ENCODE measurements around the gene TRAPPC3L.

TRAPPC3L gene

DNA sequence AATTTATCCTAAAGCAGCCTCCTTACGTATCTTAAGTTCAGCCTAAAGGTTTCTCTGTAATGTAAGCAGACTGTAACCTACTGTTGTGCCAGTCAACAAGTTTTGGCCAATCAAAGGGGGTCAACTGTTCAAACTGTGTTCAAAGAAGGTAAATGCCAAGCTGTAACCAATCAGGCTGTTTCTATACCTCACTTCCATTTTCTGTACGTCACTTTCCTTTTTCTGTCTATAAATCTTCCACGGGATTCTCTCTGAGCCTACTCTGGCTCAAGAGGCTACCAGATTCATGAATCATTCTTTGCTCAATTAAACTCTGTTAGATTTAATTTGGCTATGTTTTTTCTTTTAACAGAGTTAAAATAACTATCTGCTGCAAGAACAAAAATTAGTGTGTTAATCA, 89.4 kb downstream of the TRAPPC3L start:
- H3K27ac ChIP-seq (ENCODE audit: insufficient read depth in 1 of 2, low read depth in 1 of 2, low read length in 2 of 2, poor library complexity in 1 of 2, severe bottlenecking in 2 of 2), result no peak overlapping the region

DNA sequence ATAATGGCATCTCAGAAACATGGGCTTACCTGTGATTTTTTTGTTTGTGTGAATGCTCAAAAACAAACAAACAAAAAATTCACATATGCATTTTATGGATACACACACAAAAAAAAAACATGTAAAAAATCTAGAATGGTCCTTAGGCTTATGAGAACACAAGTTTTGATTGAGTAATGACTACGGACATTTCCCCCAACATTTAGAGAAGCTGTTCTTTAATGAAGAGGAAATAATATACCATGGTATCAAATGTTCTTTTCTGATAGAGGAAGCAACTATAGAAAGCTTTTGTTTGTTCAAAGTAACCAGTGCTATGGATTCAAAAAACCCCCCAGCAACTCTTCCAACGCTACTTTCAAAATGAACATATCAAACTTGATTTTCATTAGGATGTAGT, 93.0 kb downstream of the TRAPPC3L start:
- CTCF ChIA-PET, result interaction anchor here (1.8 kb wide), 1 partner anchor 59 kb away, joined by 4 read pairs; no protein-coding TSS in a partner anchor

More for the DNA sequence above, 89.4 kb downstream of the TRAPPC3L start:
- CTCF ChIA-PET, result no interaction called here
- Histone ChIP-seq H3K27me3 (replicated peaks in 2 of 5; ENCODE audit: control insufficient read depth in 4 of 5, insufficient read depth in 5 of 5, low read length in 4 of 5) (no peaks in the 10 kb centered on the region), H3K4me1 (ENCODE audit: control extremely low read depth in 1 of 4, control insufficient read depth in 4 of 4, insufficient read depth in 4 of 4, low read length in 3 of 4) (peaks cover 11 to 34% (median 23%) of the 10 kb centered on the region in 4 experiments), H3K4me3 (ENCODE audit: control insufficient read depth in 1 of 7, extremely low read depth in 1 of 7, insufficient read depth in 4 of 7, low read depth in 2 of 7, low read length in 6 of 7) (no peak overlapping the region), H3K9me3 (ENCODE audit: control extremely low read depth in 1 of 5, control insufficient read depth in 4 of 5, insufficient read depth in 2 of 5, low read depth in 1 of 5, low read length in 4 of 5) (no peaks in the 10 kb centered on the region), H3K36me3 (ENCODE audit: control insufficient read depth in 4 of 4, insufficient read depth in 4 of 4, low read length in 3 of 4) (no peaks in the 10 kb centered on the region)
- 100% methylated on average over 1 of the region's 3 CpGs for WGBS (ENCODE audit: insufficient coverage)
- no peak for DNase-seq
- POLR2A ChIA-PET, result no interaction called here

DNA sequence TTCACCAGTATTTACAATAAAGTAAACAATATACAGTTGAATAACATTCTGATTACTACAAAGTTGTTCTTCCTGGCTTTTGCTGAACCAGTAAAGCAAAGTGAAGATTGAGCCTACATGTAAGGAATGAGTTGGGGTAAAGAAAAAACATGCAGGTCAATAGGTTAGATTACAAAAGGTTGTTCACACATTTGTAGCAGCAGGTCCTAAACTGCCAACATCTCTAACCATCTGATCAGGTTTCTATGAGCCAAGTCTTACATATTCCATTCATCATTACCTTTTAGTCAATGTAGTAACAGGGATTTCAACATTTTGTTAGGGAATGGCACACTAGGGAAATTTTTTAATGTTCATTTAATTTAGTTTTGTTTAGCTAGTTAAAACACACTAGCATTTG, 93.6 kb downstream of the TRAPPC3L start:
- CTCF ChIA-PET, result interaction anchor here (1.0 to 1.8 kb wide), 3 partner anchors 13 to 81 kb away, joined by 4 to 7 read pairs (median 4); no protein-coding TSS in a partner anchor
- H3K27me3 ChIP-seq (replicated peaks in 2 of 5; ENCODE audit: control insufficient read depth in 4 of 5, insufficient read depth in 5 of 5, low read length in 4 of 5), result no peaks in the 10 kb centered on the region
- H3K9me3 ChIP-seq (ENCODE audit: control extremely low read depth in 1 of 5, control insufficient read depth in 4 of 5, insufficient read depth in 2 of 5, low read depth in 1 of 5, low read length in 4 of 5), result no peaks in the 10 kb centered on the region
- H3K27ac ChIP-seq (ENCODE audit: insufficient read depth in 1 of 2, low read depth in 1 of 2, low read length in 2 of 2, poor library complexity in 1 of 2, severe bottlenecking in 2 of 2), result no peak overlapping the region
- no peak for DNase-seq
- peaks cover 32 to 58% (median 37%) of the 10 kb centered on the region in 4 experiments for H3K4me1 ChIP-seq (ENCODE audit: control extremely low read depth in 1 of 4, control insufficient read depth in 4 of 4, insufficient read depth in 4 of 4, low read length in 3 of 4)
- H3K4me3 ChIP-seq (ENCODE audit: control insufficient read depth in 1 of 7, extremely low read depth in 1 of 7, insufficient read depth in 4 of 7, low read depth in 2 of 7, low read length in 6 of 7), result no peak overlapping the region
- POLR2A ChIA-PET, result no interaction called here
- H3K36me3 ChIP-seq (ENCODE audit: control insufficient read depth in 4 of 4, insufficient read depth in 4 of 4, low read length in 3 of 4), result no peaks in the 10 kb centered on the region

More for the DNA sequence above, 93.0 kb downstream of the TRAPPC3L start:
- POLR2A ChIA-PET, result no interaction called here
- Histone ChIP-seq H3K36me3 (ENCODE audit: control insufficient read depth in 4 of 4, insufficient read depth in 4 of 4, low read length in 3 of 4) (no peaks in the 10 kb centered on the region), H3K4me1 (ENCODE audit: control extremely low read depth in 1 of 4, control insufficient read depth in 4 of 4, insufficient read depth in 4 of 4, low read length in 3 of 4) (peaks cover 28 to 58% (median 38%) of the 10 kb centered on the region in 4 experiments), H3K9me3 (ENCODE audit: control extremely low read depth in 1 of 5, control insufficient read depth in 4 of 5, insufficient read depth in 2 of 5, low read depth in 1 of 5, low read length in 4 of 5) (no peaks in the 10 kb centered on the region), H3K27me3 (replicated peaks in 2 of 5; ENCODE audit: control insufficient read depth in 4 of 5, insufficient read depth in 5 of 5, low read length in 4 of 5) (no peaks in the 10 kb centered on the region), H3K27ac (ENCODE audit: insufficient read depth in 1 of 2, low read depth in 1 of 2, low read length in 2 of 2, poor library complexity in 1 of 2, severe bottlenecking in 2 of 2) (no peak overlapping the region), H3K4me3 (ENCODE audit: control insufficient read depth in 1 of 7, extremely low read depth in 1 of 7, insufficient read depth in 4 of 7, low read depth in 2 of 7, low read length in 6 of 7) (no peak overlapping the region)
- DNase-seq, result no peak
- WGBS (ENCODE audit: insufficient coverage), result no CpG with 5 or more reads among the region's 2 CpGs

DNA sequence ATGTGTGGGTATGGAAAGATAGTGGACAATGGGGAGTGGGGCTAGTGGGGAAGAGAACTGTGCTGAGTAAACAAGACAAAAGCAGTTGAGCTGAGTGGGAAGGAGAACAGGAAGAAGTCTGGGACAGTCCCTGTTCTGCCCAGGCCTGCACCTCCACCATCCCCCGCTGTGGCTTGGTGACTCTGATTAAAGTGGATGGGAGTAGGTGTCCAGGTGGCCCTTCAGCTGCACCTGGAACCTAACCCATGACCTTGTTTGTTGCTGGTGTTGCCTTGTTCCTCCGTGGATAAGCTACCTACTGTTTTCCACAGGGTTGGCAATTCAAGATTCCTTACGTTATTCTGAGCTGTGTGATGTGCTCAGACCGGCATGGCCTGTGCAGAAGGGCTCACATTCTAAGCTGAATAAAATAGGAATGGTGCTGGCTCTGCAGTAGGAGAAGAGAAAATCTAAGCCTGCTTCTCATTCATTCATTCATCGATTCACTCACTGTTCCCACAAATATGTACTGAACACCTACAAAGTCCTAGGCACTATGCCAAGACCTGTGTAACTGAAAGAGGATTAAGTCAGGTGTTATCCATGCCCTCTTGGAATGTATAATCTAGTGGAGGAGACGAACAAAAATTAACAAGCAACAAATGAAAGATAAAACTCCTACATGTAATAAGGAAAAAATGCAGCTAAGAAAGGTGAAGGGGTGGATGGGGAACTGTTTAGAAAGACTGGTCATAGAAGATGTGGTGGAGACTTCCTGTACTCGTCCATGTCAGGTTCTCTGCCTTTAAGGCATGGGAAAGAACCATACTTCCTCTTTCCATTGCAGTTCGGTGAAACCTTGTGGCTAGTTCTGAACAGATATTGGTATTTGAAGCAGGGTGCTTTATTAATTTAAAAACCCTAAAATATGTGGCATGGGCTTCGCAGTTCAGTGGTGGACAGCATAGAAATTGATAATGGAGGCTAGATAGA, 94.4 kb downstream of the TRAPPC3L start:
- Histone ChIP-seq H3K4me3 (ENCODE audit: control insufficient read depth in 1 of 7, extremely low read depth in 1 of 7, insufficient read depth in 4 of 7, low read depth in 2 of 7, low read length in 6 of 7) (peak overlapping the region in 1 of 7 experiments; percentile 16), H3K27me3 (replicated peaks in 2 of 5; ENCODE audit: control insufficient read depth in 4 of 5, insufficient read depth in 5 of 5, low read length in 4 of 5) (no peaks in the 10 kb centered on the region), H3K9me3 (ENCODE audit: control extremely low read depth in 1 of 5, control insufficient read depth in 4 of 5, insufficient read depth in 2 of 5, low read depth in 1 of 5, low read length in 4 of 5) (no peaks in the 10 kb centered on the region), H3K4me1 (ENCODE audit: control extremely low read depth in 1 of 4, control insufficient read depth in 4 of 4, insufficient read depth in 4 of 4, low read length in 3 of 4) (peaks cover 29 to 58% (median 37%) of the 10 kb centered on the region in 4 experiments), H3K36me3 (ENCODE audit: control insufficient read depth in 4 of 4, insufficient read depth in 4 of 4, low read length in 3 of 4) (no peaks in the 10 kb centered on the region), H3K27ac (ENCODE audit: insufficient read depth in 1 of 2, low read depth in 1 of 2, low read length in 2 of 2, poor library complexity in 1 of 2, severe bottlenecking in 2 of 2) (no peak overlapping the region)
- ChIA-PET POLR2A (interaction anchor here (0.6 kb wide), 2 partner anchors 28 to 39 kb away, joined by 3 read pairs; no protein-coding TSS in a partner anchor), CTCF (interaction anchor here (1.0 to 1.8 kb wide), 6 partner anchors 9 to 163 kb away, joined by 4 to 7 read pairs (median 6); no protein-coding TSS in a partner anchor)
- peak; percentile 66 to 97 (median 93) for DNase-seq
- 52% methylated on average over 5 of the region's 9 CpGs for WGBS (ENCODE audit: insufficient coverage)

DNA sequence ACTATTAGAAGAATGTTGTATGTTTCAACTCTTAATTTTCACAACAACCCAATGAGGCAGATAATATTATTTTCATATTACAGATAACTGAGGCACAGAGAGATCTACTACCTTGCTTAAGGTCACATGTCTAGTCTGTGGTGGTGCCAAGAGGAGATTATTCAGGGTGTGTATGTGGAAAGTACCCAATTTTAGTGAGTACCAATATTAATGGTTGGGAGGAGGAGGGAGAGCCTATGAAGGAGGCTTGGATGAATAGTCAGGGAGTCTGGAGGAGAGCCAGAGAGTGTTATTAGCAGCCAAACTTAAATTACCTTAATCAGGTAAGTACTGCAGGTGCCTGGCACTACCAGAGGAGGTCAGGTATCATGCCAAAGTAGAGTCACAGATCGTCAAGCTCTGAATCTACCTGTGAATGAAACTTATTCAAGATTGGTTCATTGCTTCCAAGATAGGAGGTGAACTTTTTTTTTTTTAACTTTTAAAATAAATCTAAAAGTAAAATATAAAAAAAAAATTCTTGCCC, 95.2 kb downstream of the TRAPPC3L start:
- ChIA-PET CTCF (interaction anchor here (1.1 to 1.8 kb wide), 5 partner anchors 10 to 162 kb away, joined by 3 to 7 read pairs (median 5); no protein-coding TSS in a partner anchor), POLR2A (interaction anchor here (0.6 kb wide), 1 partner anchor 40 kb away, joined by 3 read pairs; no protein-coding TSS in a partner anchor)
- H3K27ac ChIP-seq (ENCODE audit: insufficient read depth in 1 of 2, low read depth in 1 of 2, low read length in 2 of 2, poor library complexity in 1 of 2, severe bottlenecking in 2 of 2), result no peak overlapping the region
- no peaks in the 10 kb centered on the region for H3K27me3 ChIP-seq (replicated peaks in 2 of 5; ENCODE audit: control insufficient read depth in 4 of 5, insufficient read depth in 5 of 5, low read length in 4 of 5)
- no peaks in the 10 kb centered on the region for H3K36me3 ChIP-seq (ENCODE audit: control insufficient read depth in 4 of 4, insufficient read depth in 4 of 4, low read length in 3 of 4)
- DNase-seq, result no peak
- peaks cover 30 to 60% (median 38%) of the 10 kb centered on the region in 4 experiments for H3K4me1 ChIP-seq (ENCODE audit: control extremely low read depth in 1 of 4, control insufficient read depth in 4 of 4, insufficient read depth in 4 of 4, low read length in 3 of 4)
- no CpG with 5 or more reads among the region's 1 CpG for WGBS (ENCODE audit: insufficient coverage)
- H3K4me3 ChIP-seq (ENCODE audit: control insufficient read depth in 1 of 7, extremely low read depth in 1 of 7, insufficient read depth in 4 of 7, low read depth in 2 of 7, low read length in 6 of 7), result no peak overlapping the region
- no peaks in the 10 kb centered on the region for H3K9me3 ChIP-seq (ENCODE audit: control extremely low read depth in 1 of 5, control insufficient read depth in 4 of 5, insufficient read depth in 2 of 5, low read depth in 1 of 5, low read length in 4 of 5)

DNA sequence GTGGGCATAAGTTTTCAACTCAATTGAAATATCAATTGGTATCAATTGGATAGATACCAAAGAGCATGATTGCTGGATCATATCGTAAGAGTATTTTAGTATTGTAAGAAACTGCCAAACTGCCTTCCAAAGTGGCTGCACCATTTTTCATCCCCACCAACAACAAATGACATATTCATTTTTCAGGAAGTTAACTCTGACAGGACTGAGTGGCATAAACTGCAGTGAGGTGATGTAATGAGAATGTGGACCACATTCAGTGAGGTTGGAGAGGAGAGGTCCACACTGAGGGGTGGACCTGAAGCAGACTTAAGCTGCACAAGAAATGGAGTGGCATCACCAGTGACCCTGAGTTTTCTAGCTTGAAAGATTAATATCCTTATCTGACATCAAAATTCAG, 95.9 kb downstream of the TRAPPC3L start:
- no CpG with 5 or more reads among the region's 1 CpG for WGBS (ENCODE audit: insufficient coverage)
- Histone ChIP-seq H3K27ac (ENCODE audit: insufficient read depth in 1 of 2, low read depth in 1 of 2, low read length in 2 of 2, poor library complexity in 1 of 2, severe bottlenecking in 2 of 2) (no peak overlapping the region), H3K4me1 (ENCODE audit: control extremely low read depth in 1 of 4, control insufficient read depth in 4 of 4, insufficient read depth in 4 of 4, low read length in 3 of 4) (peaks cover 30 to 66% (median 40%) of the 10 kb centered on the region in 4 experiments), H3K4me3 (ENCODE audit: control insufficient read depth in 1 of 7, extremely low read depth in 1 of 7, insufficient read depth in 4 of 7, low read depth in 2 of 7, low read length in 6 of 7) (no peak overlapping the region), H3K27me3 (replicated peaks in 2 of 5; ENCODE audit: control insufficient read depth in 4 of 5, insufficient read depth in 5 of 5, low read length in 4 of 5) (no peaks in the 10 kb centered on the region), H3K9me3 (ENCODE audit: control extremely low read depth in 1 of 5, control insufficient read depth in 4 of 5, insufficient read depth in 2 of 5, low read depth in 1 of 5, low read length in 4 of 5) (no peaks in the 10 kb centered on the region), H3K36me3 (ENCODE audit: control insufficient read depth in 4 of 4, insufficient read depth in 4 of 4, low read length in 3 of 4) (no peaks in the 10 kb centered on the region)
- peak in 2 of 3 donors; percentile 51 to 65 for DNase-seq
- POLR2A ChIA-PET, result no interaction called here
- CTCF ChIA-PET, result interaction anchor here (1.4 to 1.8 kb wide), 4 partner anchors 13 to 161 kb away, joined by 3 to 7 read pairs (median 5); no protein-coding TSS in a partner anchor
